GM06990 (cell line): Measurements from ENCODE around the gene C2CD4C.
"Not testable (repeated sequence)": the region's sequence is repeated elsewhere in the genome, so short reads cannot be mapped to it uniquely, and the experiment has no call there.

Experiments used
- DNase-seq: peaks from one replicate; pipeline ENCODE4 v3.0.0-alpha.2; 2011; ENCODE audit not compliant: insufficient read length; ENCODE audit errors: extremely low read depth
- H3K27me3 ChIP-seq: replicated peaks from 2 replicates; pipeline ENCODE4 v1.6.0; 2011; ENCODE audit warnings: low read length; ENCODE audit not compliant: control insufficient read depth, insufficient read depth
- H3K36me3 ChIP-seq: 2 replicates; pipeline ENCODE4 v1.5.1; 2011; ENCODE audit warnings: low read length; ENCODE audit not compliant: control insufficient read depth, insufficient read depth
- H3K4me3 ChIP-seq: replicated peaks from 2 replicates; pipeline ENCODE4 v1.5.1; 2011; ENCODE audit warnings: low read depth, mild to moderate bottlenecking, control low read depth, low read length
- TF ChIP-seq, protein P1 (sequence below): IDR thresholded peaks from 2 replicates; pipeline ENCODE4 v1.5.1; 2011; ENCODE audit warnings: low read length, control low read depth, mild to moderate bottlenecking, inconsistent platforms; ENCODE audit not compliant: insufficient read depth, poor library complexity, severe bottlenecking

Gene C2CD4C

DNA sequence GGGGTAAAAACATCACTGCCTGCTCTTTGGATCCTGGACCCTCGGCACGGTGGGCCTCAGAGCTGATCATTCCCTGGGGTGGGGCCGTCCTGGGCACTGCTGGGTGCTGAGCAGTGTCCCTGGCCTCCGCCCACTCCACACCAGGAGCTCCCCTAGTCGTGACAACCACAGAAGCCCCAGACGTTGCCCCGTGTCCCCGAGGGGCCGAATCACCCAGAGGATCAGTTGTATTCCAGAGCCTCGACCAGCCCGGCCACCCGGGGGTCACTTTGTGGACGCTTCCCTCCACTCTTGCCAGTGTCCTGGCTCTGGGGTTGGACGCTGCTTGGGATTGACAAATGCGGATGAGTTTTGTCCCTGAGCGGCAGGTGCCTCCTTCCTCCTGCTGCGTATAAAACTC lies 10.2 kb downstream of the C2CD4C start:
- DNase-seq, result no peak
- H3K27me3 ChIP-seq, result no peaks in the 10 kb centered on the region
- H3K4me3 ChIP-seq, result no peak overlapping the region
- TF ChIP-seq, protein P1, sequence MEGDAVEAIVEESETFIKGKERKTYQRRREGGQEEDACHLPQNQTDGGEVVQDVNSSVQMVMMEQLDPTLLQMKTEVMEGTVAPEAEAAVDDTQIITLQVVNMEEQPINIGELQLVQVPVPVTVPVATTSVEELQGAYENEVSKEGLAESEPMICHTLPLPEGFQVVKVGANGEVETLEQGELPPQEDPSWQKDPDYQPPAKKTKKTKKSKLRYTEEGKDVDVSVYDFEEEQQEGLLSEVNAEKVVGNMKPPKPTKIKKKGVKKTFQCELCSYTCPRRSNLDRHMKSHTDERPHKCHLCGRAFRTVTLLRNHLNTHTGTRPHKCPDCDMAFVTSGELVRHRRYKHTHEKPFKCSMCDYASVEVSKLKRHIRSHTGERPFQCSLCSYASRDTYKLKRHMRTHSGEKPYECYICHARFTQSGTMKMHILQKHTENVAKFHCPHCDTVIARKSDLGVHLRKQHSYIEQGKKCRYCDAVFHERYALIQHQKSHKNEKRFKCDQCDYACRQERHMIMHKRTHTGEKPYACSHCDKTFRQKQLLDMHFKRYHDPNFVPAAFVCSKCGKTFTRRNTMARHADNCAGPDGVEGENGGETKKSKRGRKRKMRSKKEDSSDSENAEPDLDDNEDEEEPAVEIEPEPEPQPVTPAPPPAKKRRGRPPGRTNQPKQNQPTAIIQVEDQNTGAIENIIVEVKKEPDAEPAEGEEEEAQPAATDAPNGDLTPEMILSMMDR, result no peak
- H3K36me3 ChIP-seq, result no peaks in the 10 kb centered on the region

DNA sequence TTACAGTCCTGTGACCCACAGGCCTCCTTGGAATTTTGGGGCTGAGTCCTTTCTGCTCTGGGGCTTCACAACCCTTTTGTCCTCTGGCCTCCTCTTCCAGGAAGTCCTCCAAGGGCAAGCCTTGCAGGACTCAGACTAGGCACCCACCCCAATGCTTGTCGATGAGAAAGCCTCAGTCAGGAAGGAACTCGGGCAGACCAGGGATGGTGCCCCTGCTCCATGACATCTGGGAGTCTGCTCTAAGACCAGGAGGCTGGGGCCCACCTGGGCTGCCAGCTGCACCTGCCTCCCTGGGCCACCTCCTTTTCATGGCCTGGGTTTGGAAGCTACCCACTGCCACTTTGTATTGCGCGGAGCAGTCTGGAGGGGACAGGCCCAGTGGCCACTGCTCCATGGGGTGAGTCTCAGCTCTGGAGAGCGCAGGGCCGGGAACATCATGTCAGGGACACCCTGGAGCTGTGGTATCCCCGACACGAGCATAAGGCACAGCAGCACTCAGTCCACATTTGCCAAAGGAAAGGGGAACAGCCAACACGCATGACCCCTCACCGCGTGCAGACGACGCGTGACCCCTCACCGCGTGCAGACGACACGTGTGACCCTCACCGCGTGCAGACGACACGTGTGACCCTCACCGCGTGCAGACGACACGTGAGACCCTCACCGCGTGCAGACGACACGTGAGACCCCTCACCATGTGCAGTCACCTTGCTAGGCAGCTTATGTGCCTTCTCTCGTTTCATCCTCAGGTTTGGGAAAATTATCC lies 10.8 kb downstream of the C2CD4C start:
- H3K4me3 ChIP-seq, result no peak overlapping the region
- TF ChIP-seq, protein P1, result no peak
- H3K27me3 ChIP-seq, result no peaks in the 10 kb centered on the region
- no peaks in the 10 kb centered on the region for H3K36me3 ChIP-seq
- DNase-seq, result no peak

DNA sequence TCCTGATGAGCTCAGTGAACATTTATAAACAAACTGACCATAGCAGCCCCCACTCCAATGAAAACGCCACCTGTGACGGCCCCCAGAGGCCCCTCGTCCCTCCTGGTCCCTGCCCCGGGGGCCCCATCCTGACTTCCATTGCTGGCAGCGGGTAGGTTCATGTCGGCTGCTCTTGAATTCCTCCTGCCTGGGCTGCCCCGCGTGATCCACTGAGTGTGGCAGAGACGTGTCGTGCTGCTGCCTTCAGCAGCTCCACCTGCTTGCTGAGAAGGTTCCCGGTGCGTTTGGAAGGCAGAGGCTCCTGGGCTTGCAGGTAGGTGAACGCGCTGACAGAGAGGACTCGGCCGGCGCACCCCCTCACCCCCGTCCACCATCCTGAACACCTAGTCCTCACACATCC lies 11.6 kb downstream of the C2CD4C start:
- H3K4me3 ChIP-seq, result no peak overlapping the region
- TF ChIP-seq, protein P1, result no peak

DNA sequence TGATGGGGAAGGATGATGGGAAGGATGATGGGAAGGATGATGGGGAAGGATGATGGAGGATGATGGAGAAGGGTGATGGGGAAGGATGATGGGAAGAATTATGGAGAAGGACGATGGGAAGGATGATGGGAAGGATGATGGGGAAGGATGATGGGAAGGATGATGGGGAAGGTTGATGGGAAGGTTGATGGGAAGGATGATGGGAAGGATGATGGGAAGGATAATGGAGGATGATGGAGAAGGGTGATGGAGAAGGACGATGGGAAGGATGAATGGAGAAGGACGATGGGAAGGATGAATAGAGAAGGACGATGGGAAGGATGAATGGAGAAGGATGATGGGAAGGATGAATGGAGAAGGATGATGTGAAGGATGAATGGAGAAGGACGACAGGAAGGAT lies 13.5 kb downstream of the C2CD4C start:
- TF ChIP-seq, protein P1, result no peak
- no peaks in the 10 kb centered on the region for H3K36me3 ChIP-seq
- no peak overlapping the region for H3K4me3 ChIP-seq
- no peak for DNase-seq
- H3K27me3 ChIP-seq, result no peaks in the 10 kb centered on the region

More for the DNA sequence above, 11.6 kb downstream of the C2CD4C start:
- no peaks in the 10 kb centered on the region for H3K27me3 ChIP-seq
- H3K36me3 ChIP-seq, result no peaks in the 10 kb centered on the region
- DNase-seq, result no peak

DNA sequence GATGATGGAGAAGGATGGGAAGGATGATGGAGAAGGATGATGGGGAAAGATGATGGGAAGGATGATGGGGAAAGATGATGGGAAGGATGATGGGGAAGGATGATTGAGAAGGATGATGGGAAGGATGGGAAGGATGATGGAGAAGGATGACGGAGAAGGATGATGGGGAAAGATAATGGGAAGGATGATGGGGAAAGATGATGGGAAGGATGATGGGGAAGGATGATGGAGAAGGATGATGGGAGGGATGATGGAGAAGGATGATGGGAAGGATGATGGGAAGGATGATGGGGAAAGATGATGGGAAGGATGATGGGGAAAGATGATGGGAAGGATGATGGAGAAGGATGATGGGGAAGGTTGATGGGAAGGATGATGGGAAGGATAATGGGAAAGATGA lies 14.1 kb downstream of the C2CD4C start:
- not testable (repeated sequence) for H3K36me3 ChIP-seq, DNase-seq, H3K4me3 ChIP-seq, H3K27me3 ChIP-seq

DNA sequence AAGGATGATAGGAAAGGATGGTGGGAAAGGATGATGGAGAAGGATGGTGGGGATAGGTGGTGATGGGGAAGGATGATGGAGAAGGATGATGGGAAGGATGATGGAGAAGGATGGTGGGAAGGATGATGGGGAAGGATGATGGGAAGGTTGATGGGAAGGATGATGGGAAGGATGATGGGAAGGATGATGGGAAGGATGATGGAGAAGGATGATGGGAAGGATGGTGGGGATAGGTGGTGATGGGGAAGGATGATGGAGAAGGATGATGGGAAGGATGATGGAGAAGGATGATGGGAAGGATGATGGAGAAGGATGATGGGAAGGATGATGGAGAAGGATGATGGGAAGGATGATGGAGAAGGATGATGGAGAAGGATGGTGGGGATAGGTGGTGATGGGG lies 15.4 kb downstream of the C2CD4C start:
- not testable (repeated sequence) for H3K27me3 ChIP-seq, H3K36me3 ChIP-seq, H3K4me3 ChIP-seq, DNase-seq
